PC-9 (cell line): ENCODE data around the gene PPAN. TPM values are rescaled to one million over a fixed set of nuclear protein-coding genes. Genes with fewer than 3 reads are reported as not detected.

ENCODE experiments used
- BruUV-seq: library from RNA; stranded (reverse); fragments of 400-500 nt; replicated peaks from 2 replicates; lab custom pipeline; 2021; lab: Mats Ljungman, UMichigan
- CTCF ChIA-PET: fragments of 300-600 bp; sonication (Branson Sonifier 250); formaldehyde crosslinking; loops from one replicate; lab custom pipeline; 2022; ENCODE audit warnings: antibody characterized with exemption; lab: Charles Lee
- POLR2A ChIA-PET: fragments of 300-600 bp; sonication (Branson Sonifier 250); formaldehyde crosslinking; loops from one replicate; lab custom pipeline; 2022; ENCODE audit warnings: antibody characterized with exemption; ENCODE audit not compliant: unreplicated experiment; lab: Charles Lee
- DNase-seq, 2 experiments: peaks; one replicate each; pipeline versions ENCODE4 v3.0.0 to v3.0.0-alpha.2; 2015 to 2022; ENCODE audit warnings: mixed read lengths in 1 of 2
- H2AFZ ChIP-seq: fragments of 200-600 bp; sonication (generic); 2 replicates; pipeline ENCODE4 v1.8.1; 2017; ENCODE audit warnings: antibody characterized with exemption
- H3F3A ChIP-seq: fragments of 200-600 bp; sonication (generic); 2 replicates; pipeline ENCODE4 v1.8.1; 2017; ENCODE audit warnings: antibody characterized with exemption, mild to moderate bottlenecking, low read depth; ENCODE audit not compliant: insufficient read depth
- H3K27ac ChIP-seq: fragments of 200-600 bp; sonication (generic); 2 replicates; pipeline ENCODE4 v1.6.1; 2016; ENCODE audit warnings: mixed run types
- H3K27me3 ChIP-seq: fragments of 200-600 bp; sonication (generic); 2 replicates; pipeline ENCODE4 v1.6.1; 2016; ENCODE audit warnings: low read depth, mixed run types; ENCODE audit not compliant: insufficient read depth
- H3K36me3 ChIP-seq: fragments of 200-600 bp; sonication (generic); 2 replicates; pipeline ENCODE4 v1.6.1; 2016; ENCODE audit warnings: low read depth, mixed run types
- H3K4me1 ChIP-seq: fragments of 200-600 bp; sonication (generic); replicated peaks from 2 replicates; pipeline ENCODE4 v1.6.1; 2016; ENCODE audit warnings: mixed run types; ENCODE audit not compliant: insufficient read depth
- H3K4me2 ChIP-seq: fragments of 200-600 bp; sonication (generic); 2 replicates; pipeline ENCODE4 v1.6.1; 2017; ENCODE audit warnings: mixed run types
- H3K4me3 ChIP-seq: fragments of 200-600 bp; sonication (generic); 2 replicates; pipeline ENCODE4 v1.6.1; 2016; ENCODE audit warnings: mixed run types
- H3K79me2 ChIP-seq: fragments of 200-600 bp; sonication (generic); 2 replicates; pipeline ENCODE4 v1.6.1; 2017; ENCODE audit warnings: low read depth, mixed run types
- H3K9me2 ChIP-seq: fragments of 200-600 bp; sonication (generic); 2 replicates; pipeline ENCODE4 v1.8.1; 2017; ENCODE audit warnings: mild to moderate bottlenecking; ENCODE audit not compliant: insufficient read depth
- H3K9me3 ChIP-seq: fragments of 200-600 bp; sonication (generic); 2 replicates; pipeline ENCODE4 v1.8.1; 2016; ENCODE audit warnings: low read depth; ENCODE audit not compliant: insufficient read depth
- H4K20me1 ChIP-seq: fragments of 200-600 bp; sonication (generic); 2 replicates; pipeline ENCODE4 v1.8.1; 2017; ENCODE audit not compliant: insufficient read depth
- CTCF ChIP-seq: fragments of 200-600 bp; sonication (generic); conservative IDR thresholded peaks from 2 replicates; pipeline ENCODE4 v1.6.1; 2017; ENCODE audit warnings: mixed run types, antibody characterized with exemption, mild to moderate bottlenecking, moderate library complexity
- EZH2 ChIP-seq: fragments of 200-600 bp; sonication (generic); IDR thresholded peaks from 2 replicates; pipeline ENCODE4 v1.8.0; 2017; ENCODE audit warnings: antibody characterized with exemption, low read depth
- intact Hi-C: fragments of 100-400 bp; cut with micrococcal nuclease; formaldehyde crosslinking; loops from one replicate; pipeline ENCODE4 v1.10.0; 2022; ENCODE audit not compliant: unreplicated experiment
- total RNA-seq: library from RNA; stranded (reverse); gene quantifications from 2 replicates; pipeline ENCODE4 v1.2.3, GENCODE V29; 2021

Gene PPAN
- total RNA-seq, 1 experiment from 2014 or later, result 41.0 TPM

- no peaks in the 10 kb centered on the region for H3K9me2 ChIP-seq
- no peaks in the 10 kb centered on the region for H3K27me3 ChIP-seq
- H2AFZ ChIP-seq, result no peak overlapping the region
- no peaks in the 10 kb centered on the region for H3K4me1 ChIP-seq
- H4K20me1 ChIP-seq, result no peaks in the 10 kb centered on the region; the same call in 1 of the 2 replicates
- no peak overlapping the region for H3K27ac ChIP-seq
- no peak for TF ChIP-seq CTCF
- TF ChIP-seq EZH2, result no peak
- peaks cover 37% of the 10 kb centered on the region for H3K36me3 ChIP-seq
- no TSS peak for BruUV-seq
- no peaks in the 10 kb centered on the region for H3K9me3 ChIP-seq
- H3K4me2 ChIP-seq, result no peak overlapping the region
- intact Hi-C loops, result no loop called here
- no peak for DNase-seq
- ChIA-PET CTCF (no interaction called here), POLR2A (no interaction called here)
- H3K4me3 ChIP-seq, result no peak overlapping the region
- peaks cover 18% of the 10 kb centered on the region; the same call in 1 of the 2 replicates for H3F3A ChIP-seq
- no peaks in the 10 kb centered on the region for H3K79me2 ChIP-seq
Measured at GRCh38 chr19:10158485-10158884, 52.3 kb downstream of the PPAN start.

GRCh38 chr19:10159610-10160009 is 53.4 kb downstream of the PPAN start:
- ChIA-PET CTCF (no interaction called here), POLR2A (interaction anchor here (0.6 kb wide), 1 partner anchor 27 kb away, joined by 4 read pairs; no protein-coding TSS in a partner anchor)
- no peak for DNase-seq
- Histone ChIP-seq H3K9me2 (no peaks in the 10 kb centered on the region), H3K4me2 (no peak overlapping the region), H3K79me2 (no peaks in the 10 kb centered on the region), H3K4me1 (no peaks in the 10 kb centered on the region), H4K20me1 (no peaks in the 10 kb centered on the region; the same call in 1 of the 2 replicates), H3K27me3 (no peaks in the 10 kb centered on the region), H3K9me3 (no peaks in the 10 kb centered on the region), H3K4me3 (no peak overlapping the region), H3K27ac (no peak overlapping the region), H3F3A (peaks cover 20% of the 10 kb centered on the region; the same call in 1 of the 2 replicates), H2AFZ (no peak overlapping the region), H3K36me3 (peaks cover 26% of the 10 kb centered on the region; the same call in 1 of the 2 replicates)
- BruUV-seq, result no TSS peak
- intact Hi-C loops, result no loop called here
- TF ChIP-seq CTCF (no peak), EZH2 (no peak)

Other genes starting within 250 kb of the PPAN start
- gene OLFM2, start 169.8 kb upstream of the PPAN start, total RNA-seq, result 3.4 and 6.2 TPM in 2 replicates
- not detected in 2 replicates for gene COL5A3, start 95.9 kb upstream of the PPAN start, total RNA-seq
- not detected in 2 replicates for gene RDH8, start 92.9 kb upstream of the PPAN start, total RNA-seq
- 25.6 and 30.6 TPM in 2 replicates for gene SHFL, start 20.0 kb upstream of the PPAN start, total RNA-seq
- not detected in 2 replicates for gene ANGPTL6, start 3.7 kb upstream of the PPAN start, total RNA-seq
- 23.7 and 27.4 TPM in 2 replicates for gene P2RY11, start 5.3 kb downstream of the PPAN start, total RNA-seq
- 195 and 234 TPM in 2 replicates for gene EIF3G, start 13.5 kb downstream of the PPAN start, total RNA-seq
- 111 and 117 TPM in 2 replicates for gene DNMT1, start 88.6 kb downstream of the PPAN start, total RNA-seq
- gene S1PR2, start 125.0 kb downstream of the PPAN start, total RNA-seq, result 6.9 and 7.3 TPM in 2 replicates
- gene MRPL4, start 145.9 kb downstream of the PPAN start, total RNA-seq, result 96.4 and 98.2 TPM in 2 replicates
- 23.8 and 32.9 TPM in 2 replicates for gene ICAM1, start 164.8 kb downstream of the PPAN start, total RNA-seq
- gene ICAM4, start 180.6 kb downstream of the PPAN start, total RNA-seq, result 0.52 and 0.68 TPM in 2 replicates
- 19.2 and 24.0 TPM in 2 replicates for gene ICAM5, start 183.6 kb downstream of the PPAN start, total RNA-seq
- 7.5 and 10.2 TPM in 2 replicates for gene ZGLP1, start 203.5 kb downstream of the PPAN start, total RNA-seq
- gene FDX2, start 209.7 kb downstream of the PPAN start, total RNA-seq, result 23.1 and 29.2 TPM in 2 replicates
- gene RAVER1, start 227.2 kb downstream of the PPAN start, total RNA-seq, result 52.9 and 83.9 TPM in 2 replicates
- gene ICAM3, start 233.3 kb downstream of the PPAN start, total RNA-seq, result 14.0 and 22.7 TPM in 2 replicates